Smooth muscle cell (in vitro differentiated cells): ENCODE data around the gene OR1J1. TPM values are rescaled to one million over a fixed set of nuclear protein-coding genes. Genes with fewer than 3 reads are reported as not detected.

Source experiments
- DNase-seq: peaks from one replicate; lab custom pipeline; 2025; ENCODE audit not compliant: unreplicated experiment; lab: John Stamatoyannopoulos, UW
- H2AFZ ChIP-seq: fragments of 200-600 bp; sonication (generic); 2 replicates; pipeline ENCODE4 v1.6.0; 2016; ENCODE audit warnings: antibody characterized with exemption, low read depth, mild to moderate bottlenecking
- H3F3A ChIP-seq: fragments of 200-600 bp; sonication (generic); 2 replicates; pipeline ENCODE4 v1.6.0; 2017; ENCODE audit warnings: antibody characterized with exemption, low read depth
- H3K27ac ChIP-seq: fragments of 200-600 bp; sonication (generic); 2 replicates; pipeline ENCODE4 v1.5.1; 2016; ENCODE audit warnings: low read depth, mild to moderate bottlenecking
- H3K27me3 ChIP-seq: fragments of 200-600 bp; sonication (generic); 2 replicates; pipeline ENCODE4 v1.6.1; 2016; ENCODE audit warnings: low read depth, mild to moderate bottlenecking
- H3K36me3 ChIP-seq: fragments of 200-600 bp; sonication (generic); 2 replicates; pipeline ENCODE4 v1.5.1; 2016; ENCODE audit warnings: low read depth
- H3K4me1 ChIP-seq: fragments of 200-600 bp; sonication (generic); 2 replicates; pipeline ENCODE4 v1.5.1; 2016; ENCODE audit warnings: low read depth
- H3K4me2 ChIP-seq: fragments of 200-600 bp; sonication (generic); 2 replicates; pipeline ENCODE4 v1.6.0; 2016; ENCODE audit warnings: mild to moderate bottlenecking
- H3K4me3 ChIP-seq: fragments of 200-600 bp; sonication (generic); 2 replicates; pipeline ENCODE4 v1.5.1; 2016; ENCODE audit warnings: mild to moderate bottlenecking
- H3K79me2 ChIP-seq: fragments of 200-600 bp; sonication (generic); 2 replicates; pipeline ENCODE4 v1.6.0; 2016; ENCODE audit warnings: low read depth, mild to moderate bottlenecking
- H3K9ac ChIP-seq: fragments of 200-600 bp; sonication (generic); 2 replicates; pipeline ENCODE4 v1.6.0; 2016; ENCODE audit warnings: low read depth
- H3K9me3 ChIP-seq: fragments of 200-600 bp; sonication (generic); replicated peaks from 2 replicates; pipeline ENCODE4 v1.5.1; 2016; ENCODE audit warnings: low read depth
- H4K20me1 ChIP-seq: fragments of 200-600 bp; sonication (generic); 2 replicates; pipeline ENCODE4 v1.6.0; 2016; ENCODE audit warnings: low read depth
- CTCF ChIP-seq: fragments of 200-600 bp; sonication (generic); IDR thresholded peaks from 2 replicates; pipeline ENCODE4 v1.5.1; 2017; ENCODE audit warnings: borderline replicate concordance, mild to moderate bottlenecking, antibody characterized with exemption; ENCODE audit not compliant: insufficient read depth, poor library complexity, severe bottlenecking
- WGBS: methylation state at CpG from one replicate; pipeline ENCODE4 v1.1.7; 2016; ENCODE audit warnings: low lambda C conversion rate; 5-methylcytosine and 5-hydroxymethylcytosine counted together
- polyA plus RNA-seq: library from polyadenylated mRNA; unstranded; fragments of >200 nt; fragmentation: Nextera tagmentation; extraction: Ambion mirVana; gene quantifications from 2 replicates; pipeline ENCODE4 v1.2.1, GENCODE V29; 2016
- total RNA-seq: library from RNA; depleted of rRNA; stranded (reverse); fragments of >200 nt; gene quantifications from 2 replicates; pipeline ENCODE4 v1.2.3, GENCODE V29; 2014

OR1J1 gene
- total and polyA plus RNA-seq, 2 experiments from 2014 or later, result not detected

GRCh38 chr9:122444041-122444733 lies 33.5 kb downstream of the OR1J1 start:
- Histone ChIP-seq H3K9me3 (no peaks in the 10 kb centered on the region), H3K27me3 (no peaks in the 10 kb centered on the region), H3K4me2 (no peak overlapping the region), H2AFZ (no peak overlapping the region), H3K27ac (no peak overlapping the region), H3K36me3 (no peaks in the 10 kb centered on the region), H3K79me2 (no peaks in the 10 kb centered on the region), H3K4me1 (no peaks in the 10 kb centered on the region), H4K20me1 (no peaks in the 10 kb centered on the region), H3F3A (no peaks in the 10 kb centered on the region), H3K4me3 (no peak overlapping the region), H3K9ac (no peak overlapping the region)
- 62% methylated on average over 5 of the region's 5 CpGs for WGBS
- no peak for DNase-seq
- no peak for TF ChIP-seq CTCF

- no peak overlapping the region for H3K27ac ChIP-seq
- H3K4me1 ChIP-seq, result no peaks in the 10 kb centered on the region
- H3F3A ChIP-seq, result no peaks in the 10 kb centered on the region
- no peak overlapping the region for H3K9ac ChIP-seq
- H3K4me2 ChIP-seq, result no peak overlapping the region
- no peaks in the 10 kb centered on the region for H4K20me1 ChIP-seq
- H3K79me2 ChIP-seq, result no peaks in the 10 kb centered on the region
- 48% methylated on average over 1 of the region's 1 CpG for WGBS
- H3K36me3 ChIP-seq, result no peaks in the 10 kb centered on the region
- no peaks in the 10 kb centered on the region for H3K9me3 ChIP-seq
- H2AFZ ChIP-seq, result no peak overlapping the region
- no peak for DNase-seq
- no peak for TF ChIP-seq CTCF
- H3K4me3 ChIP-seq, result no peak overlapping the region
- no peaks in the 10 kb centered on the region for H3K27me3 ChIP-seq
Observed at GRCh38 chr9:122442568-122442967, 35.2 kb downstream of the OR1J1 start.

Other genes starting within 250 kb of the OR1J1 start
- not detected in 2 replicates for gene LHX6, start 249.0 kb downstream of the OR1J1 start, total RNA-seq
- gene LHX6, start 249.0 kb downstream of the OR1J1 start, polyA plus RNA-seq, result 0.33 TPM in 1 of 2 replicates, not detected in the other
- gene RBM18, start 213.1 kb downstream of the OR1J1 start, total RNA-seq, result 11.9 and 15.3 TPM in 2 replicates
- 22.1 and 29.6 TPM in 2 replicates for gene RBM18, start 213.1 kb downstream of the OR1J1 start, polyA plus RNA-seq
- gene MRRF, start 213.0 kb downstream of the OR1J1 start, total RNA-seq, result 19.8 and 28.1 TPM in 2 replicates
- gene MRRF, start 213.0 kb downstream of the OR1J1 start, polyA plus RNA-seq, result 8.4 and 12.9 TPM in 2 replicates
- gene PTGS1, start 106.9 kb downstream of the OR1J1 start, total RNA-seq, result 0.13 and 2.3 TPM in 2 replicates
- 0.06 and 1.6 TPM in 2 replicates for gene PTGS1, start 106.9 kb downstream of the OR1J1 start, polyA plus RNA-seq
- gene OR1J2, start 32.9 kb upstream of the OR1J1 start, total RNA-seq, result not detected in 2 replicates
- gene OR1J2, start 32.9 kb upstream of the OR1J1 start, polyA plus RNA-seq, result not detected in 2 replicates
- not detected in 2 replicates for gene OR1J4, start 41.2 kb upstream of the OR1J1 start, total RNA-seq
- gene OR1J4, start 41.2 kb upstream of the OR1J1 start, polyA plus RNA-seq, result not detected in 2 replicates
- gene OR1N1, start 49.4 kb upstream of the OR1J1 start, total RNA-seq, result not detected in 2 replicates
- gene OR1N1, start 49.4 kb upstream of the OR1J1 start, polyA plus RNA-seq, result not detected in 2 replicates
- gene OR1N2, start 75.2 kb upstream of the OR1J1 start, total RNA-seq, result not detected in 2 replicates
- gene OR1N2, start 75.2 kb upstream of the OR1J1 start, polyA plus RNA-seq, result not detected in 2 replicates
- gene OR1L8, start 105.5 kb upstream of the OR1J1 start, total RNA-seq, result not detected in 2 replicates
- 0.11 TPM in 1 of 2 replicates, not detected in the other for gene OR1L8, start 105.5 kb upstream of the OR1J1 start, polyA plus RNA-seq
- not detected in 2 replicates for gene OR1Q1, start 136.8 kb upstream of the OR1J1 start, total RNA-seq
- gene OR1Q1, start 136.8 kb upstream of the OR1J1 start, polyA plus RNA-seq, result not detected in 2 replicates
- not detected in 2 replicates for gene OR1B1, start 179.7 kb upstream of the OR1J1 start, total RNA-seq
- not detected in 2 replicates for gene OR1B1, start 179.7 kb upstream of the OR1J1 start, polyA plus RNA-seq
- gene OR1L1, start 183.8 kb upstream of the OR1J1 start, total RNA-seq, result not detected in 2 replicates
- gene OR1L1, start 183.8 kb upstream of the OR1J1 start, polyA plus RNA-seq, result not detected in 2 replicates
- gene OR1L3, start 197.2 kb upstream of the OR1J1 start, total RNA-seq, result not detected in 2 replicates
- gene OR1L3, start 197.2 kb upstream of the OR1J1 start, polyA plus RNA-seq, result not detected in 2 replicates
- not detected in 2 replicates for gene OR1L4, start 246.1 kb upstream of the OR1J1 start, total RNA-seq
- gene OR1L4, start 246.1 kb upstream of the OR1J1 start, polyA plus RNA-seq, result not detected in 2 replicates